Measurements from ENCODE around the gene MEA1. TPM values are rescaled to one million over a fixed set of nuclear protein-coding genes. Genes with fewer than 3 reads are reported as not detected.
"Not testable (repeated sequence)": the region's sequence is repeated elsewhere in the genome, so short reads cannot be mapped to it uniquely, and the experiment has no call there.

Gene MEA1
- total and polyA plus RNA-seq, 2 of the 4 experiments (the other 2 are of a cell fraction), result 116 to 126 TPM

- Histone ChIP-seq H3K9me3 (ENCODE audit: control insufficient read depth, insufficient read depth, low read length) (no peaks in the 10 kb centered on the region), H4K5ac (ENCODE audit: low read depth, low read length) (no peak overlapping the region), H4K91ac (ENCODE audit: insufficient read depth, low read depth, low read length) (no peak overlapping the region), H3K27me3 (ENCODE audit: control insufficient read depth, insufficient read depth, low read length) (no peaks in the 10 kb centered on the region), H3K23ac (ENCODE audit: low read depth, low read length) (no peak overlapping the region), H3K4me1 (ENCODE audit: control insufficient read depth, insufficient read depth, low read length) (no peaks in the 10 kb centered on the region), H3K18ac (ENCODE audit: low read depth, low read length) (no peak overlapping the region), H2BK20ac (ENCODE audit: low read depth, low read length) (no peak overlapping the region), H4K20me1 (ENCODE audit: insufficient read depth, low read length) (no peaks in the 10 kb centered on the region; the same call in none of the 2 replicates), H3K56ac (ENCODE audit: extremely low read depth, insufficient read depth, low read length) (no peak overlapping the region), H3K14ac (replicated peaks; ENCODE audit: low read depth, low read length) (no peak overlapping the region), H3K36me3 (ENCODE audit: control insufficient read depth, insufficient read depth, low read length) (peaks cover 9% of the 10 kb centered on the region), H3K4ac (ENCODE audit: low read depth, low read length) (no peak overlapping the region), H2AK5ac (ENCODE audit: low read depth, low read length) (no peak overlapping the region), H3K9me1 (ENCODE audit: insufficient read depth, low read length) (peaks cover 6% of the 10 kb centered on the region; the same call in 1 of the 2 replicates), H3K9ac (ENCODE audit: low read depth, low read length) (no peak overlapping the region), H3K4me2 (ENCODE audit: low read depth, low read length) (no peak overlapping the region), H3K27ac (ENCODE audit: insufficient read depth, low read length) (no peak overlapping the region), H3K4me3 (ENCODE audit: insufficient read depth, low read depth, low read length) (no peak overlapping the region), H2BK120ac (ENCODE audit: low read depth, low read length) (no peak overlapping the region), H2BK15ac (ENCODE audit: low read depth, low read length) (no peak overlapping the region), H2BK5ac (ENCODE audit: low read depth, low read length, poor library complexity, severe bottlenecking) (no peak overlapping the region), H4K8ac (ENCODE audit: low read depth in 2 of 2, low read length in 2 of 2) (no peak overlapping the region), H3K79me1 (ENCODE audit: low read depth in 1 of 2, low read length in 2 of 2) (peaks cover 5 to 37% of the 10 kb centered on the region in 2 experiments), H2AK9ac (replicated peaks; ENCODE audit: low read depth, low read length, poor library complexity) (no peak overlapping the region), H2AFZ (replicated peaks; ENCODE audit: low read length, poor library complexity) (no peak overlapping the region)
- 100% methylated on average over 3 of the region's 8 CpGs; no CpG with 5 or more reads in 1 of the 2 experiments for WGBS, 2 experiments (ENCODE audit: extremely low coverage in 2 of 2, insufficient read length in 1 of 2)
- ATAC-seq (ENCODE audit: low read depth) (no peak), DNase-seq (no peak)
- no TSS peak for BruUV-seq (replicated peaks)
- intact Hi-C loops (cut with micrococcal nuclease) (no loop called here), dilution Hi-C loops (cut with HindIII; ENCODE audit: low sequenced_read_pairs, unreplicated experiment) (no loop called here), in situ Hi-C loops (cut with MboI; ENCODE audit: low sequenced_read_pairs) (no loop called here)
- ChIA-PET POLR2A (ENCODE audit: unreplicated experiment) (no interaction called here), CTCF (interaction anchor here (0.7 to 0.9 kb wide), 2 partner anchors 100 to 103 kb away, joined by 3 read pairs; no protein-coding TSS in a partner anchor)
- no peak for TF ChIP-seq NFE2L2 (IDR thresholded peaks at IDR 0.05; ENCODE audit: low read depth, low read length)
- no peak for TF ChIP-seq BHLHE40 (IDR thresholded peaks at IDR 0.05; ENCODE audit: low read depth, low read length)
- TF ChIP-seq RAD21 (IDR thresholded peaks at IDR 0.05; ENCODE audit: low read length), result no peak
- no peak for TF ChIP-seq RCOR1 (IDR thresholded peaks at IDR 0.05; ENCODE audit: insufficient replicate concordance, low read length)
- no peak for TF ChIP-seq CHD1 (IDR thresholded peaks at IDR 0.05; ENCODE audit: low read depth, low read length)
- TF ChIP-seq MXI1 (IDR thresholded peaks at IDR 0.05; ENCODE audit: borderline replicate concordance, low read depth, low read length), result no peak
Measured at GRCh38 chr6:43001843-43002242, 11.9 kb downstream of the MEA1 start.

GRCh38 chr6:42998205-42998604 lies 15.5 kb downstream of the MEA1 start:
- H3K79me1 ChIP-seq (ENCODE audit: low read depth in 1 of 2, low read length in 2 of 2), result peaks cover 12 to 46% of the 10 kb centered on the region in 2 experiments
- in situ Hi-C loops (cut with MboI; ENCODE audit: low sequenced_read_pairs); H3K27ac ChIP-seq (ENCODE audit: insufficient read depth, low read length); H3K9ac ChIP-seq (ENCODE audit: low read depth, low read length); intact Hi-C loops (cut with micrococcal nuclease); H3K4me1 ChIP-seq (ENCODE audit: control insufficient read depth, insufficient read depth, low read length); H2AK5ac ChIP-seq (ENCODE audit: low read depth, low read length); H3K18ac ChIP-seq (ENCODE audit: low read depth, low read length); CTCF ChIA-PET; H3K23ac ChIP-seq (ENCODE audit: low read depth, low read length); H3K9me3 ChIP-seq (ENCODE audit: control insufficient read depth, insufficient read depth, low read length); H3K27me3 ChIP-seq (ENCODE audit: control insufficient read depth, insufficient read depth, low read length); H4K20me1 ChIP-seq (ENCODE audit: insufficient read depth, low read length); H2BK15ac ChIP-seq (ENCODE audit: low read depth, low read length); H3K36me3 ChIP-seq (ENCODE audit: control insufficient read depth, insufficient read depth, low read length); H3K14ac ChIP-seq (replicated peaks; ENCODE audit: low read depth, low read length); H3K56ac ChIP-seq (ENCODE audit: extremely low read depth, insufficient read depth, low read length); H4K8ac ChIP-seq (ENCODE audit: low read depth in 2 of 2, low read length in 2 of 2); H3K4me2 ChIP-seq (ENCODE audit: low read depth, low read length); H3K9me1 ChIP-seq (ENCODE audit: insufficient read depth, low read length); H3K4me3 ChIP-seq (ENCODE audit: insufficient read depth, low read depth, low read length); H2BK5ac ChIP-seq (ENCODE audit: low read depth, low read length, poor library complexity, severe bottlenecking); H4K91ac ChIP-seq (ENCODE audit: insufficient read depth, low read depth, low read length); dilution Hi-C loops (cut with HindIII; ENCODE audit: low sequenced_read_pairs, unreplicated experiment); H3K4ac ChIP-seq (ENCODE audit: low read depth, low read length); H2AK9ac ChIP-seq (replicated peaks; ENCODE audit: low read depth, low read length, poor library complexity); BruUV-seq (replicated peaks); H2BK120ac ChIP-seq (ENCODE audit: low read depth, low read length); DNase-seq; ATAC-seq (ENCODE audit: low read depth); H4K5ac ChIP-seq (ENCODE audit: low read depth, low read length); H2AFZ ChIP-seq (replicated peaks; ENCODE audit: low read length, poor library complexity); H2BK20ac ChIP-seq (ENCODE audit: low read depth, low read length): not testable (repeated sequence)
- 93% methylated on average over 5 of the region's 9 CpGs; no CpG with 5 or more reads in 1 of the 2 experiments for WGBS, 2 experiments (ENCODE audit: extremely low coverage in 2 of 2, insufficient read length in 1 of 2)
- POLR2A ChIA-PET (ENCODE audit: unreplicated experiment), result interaction anchor here (1.1 kb wide), 1 partner anchor 14 kb away, joined by 3 read pairs; the partner anchor contains the start of gene PPP2R5D

All from IMR-90 (cell line).